ENCODE measurements around the gene LAMC3.

GRCh38 chr9:131094622-131095021, 85.6 kb downstream of the LAMC3 start:
- no peak for TF ChIP-seq CTCF (IDR thresholded peaks at IDR 0.05; ENCODE audit: insufficient read depth, low read depth, low read length)
- no peak for TF ChIP-seq EZH2 (IDR thresholded peaks at IDR 0.05; ENCODE audit: insufficient read depth, low read length)

Data from astrocyte (in vitro differentiated cells and primary cell).